Measurements from ENCODE around the gene LRRTM3. TPM values are rescaled to one million over a fixed set of nuclear protein-coding genes. Genes with fewer than 3 reads are reported as not detected.

LRRTM3 gene
- total and polyA plus RNA-seq, 2 experiments from 2014 or later: 0.21 to 0.37 TPM

- Mint-ChIP-seq H3K9me3 (no peaks in the 10 kb centered on the region), H3K27ac (no peak overlapping the region), H3K4me1 (no peaks in the 10 kb centered on the region), H3K4me3 (no peak overlapping the region), H3K36me3 (ENCODE audit: low read depth) (no peaks in the 10 kb centered on the region), H3K27me3 (ENCODE audit: insufficient read depth, low read depth, poor library complexity) (no peaks in the 10 kb centered on the region)
- no peak overlapping the region for H3K27ac ChIP-seq (ENCODE audit: low read depth)
- H3K4me3 ChIP-seq: no peak overlapping the region
- H3K9me2 ChIP-seq (ENCODE audit: insufficient read depth): no peaks in the 10 kb centered on the region
- H3K36me3 ChIP-seq (ENCODE audit: insufficient read depth): no peaks in the 10 kb centered on the region
- no peaks in the 10 kb centered on the region for H3K4me1 ChIP-seq (ENCODE audit: insufficient read depth)
- no peak overlapping the region for H3K4me2 ChIP-seq
- H2AFZ ChIP-seq: no peak overlapping the region
- TF ChIP-seq ZNF462 (CRISPR knock-in tag; IDR thresholded peaks at IDR 0.05): no peak
- no peak for TF ChIP-seq JUNB (IDR thresholded peaks at IDR 0.05; ENCODE audit: unreplicated experiment)
- no peak for TF ChIP-seq ETS1 (IDR thresholded peaks at IDR 0.05)
- no peak for TF ChIP-seq STAT1 (IDR thresholded peaks at IDR 0.05; ENCODE audit: unreplicated experiment)
- TF ChIP-seq CTCF (conservative IDR thresholded peaks at IDR 0.05; ENCODE audit: low read depth in 2 of 2): no peak
- no peak for TF ChIP-seq EZH2phosphoT487 (IDR thresholded peaks at IDR 0.05; ENCODE audit: unreplicated experiment)
- TF ChIP-seq NANOG (IDR thresholded peaks at IDR 0.05; ENCODE audit: borderline replicate concordance): no peak
- no peak for TF ChIP-seq POLR2AphosphoS5 (IDR thresholded peaks at IDR 0.05; ENCODE audit: low read depth)
- TF ChIP-seq EZH2 (IDR thresholded peaks at IDR 0.05; ENCODE audit: low read depth, unreplicated experiment): no peak
- no peak for TF ChIP-seq CREB1 (CRISPR knock-in tag; IDR thresholded peaks at IDR 0.05; ENCODE audit: low read depth)
- TF ChIP-seq REST (IDR thresholded peaks at IDR 0.05; ENCODE audit: unreplicated experiment): no peak
- no peak for TF ChIP-seq ZNF331 (CRISPR knock-in tag; IDR thresholded peaks at IDR 0.05; ENCODE audit: low read depth)
- no peak for TF ChIP-seq ZNF114 (CRISPR knock-in tag; IDR thresholded peaks at IDR 0.05)
- no peak for ATAC-seq
- no peaks in the 10 kb centered on the region for H3K79me2 ChIP-seq (replicated peaks; ENCODE audit: insufficient read depth)
- DNase-seq (ENCODE audit: low spot score): no peak
- no peaks in the 10 kb centered on the region for H4K20me1 ChIP-seq (replicated peaks; ENCODE audit: insufficient read depth)
- H3F3A ChIP-seq (replicated peaks; ENCODE audit: low read depth): no peaks in the 10 kb centered on the region
- H3K27me3 ChIP-seq (ENCODE audit: insufficient read depth): no peaks in the 10 kb centered on the region
These were observed 108.0 kb downstream of the LRRTM3 start for GRCh38 chr10:67033878-67034277.
